A673 (cell line): ENCODE measurements around the gene GPR152. TPM values are rescaled to one million over a fixed set of nuclear protein-coding genes. Genes with fewer than 3 reads are reported as not detected.

Experiments
- BruUV-seq: library from RNA; stranded (reverse); fragments of 400-500 nt; replicated peaks from 2 replicates; lab custom pipeline; 2021; lab: Mats Ljungman, UMichigan
- CTCF ChIA-PET: fragments of 300-600 bp; sonication (Branson Sonifier 250); formaldehyde crosslinking; loops from one replicate; lab custom pipeline; 2022; ENCODE audit warnings: antibody characterized with exemption; lab: Charles Lee
- POLR2A ChIA-PET: fragments of 300-600 bp; sonication (Branson Sonifier 250); formaldehyde crosslinking; loops from one replicate; lab custom pipeline; 2022; ENCODE audit warnings: antibody characterized with exemption; ENCODE audit not compliant: low non-redundant PET; lab: Charles Lee
- DNase-seq: peaks from one replicate; pipeline ENCODE4 v3.0.0-alpha.2; 2015; ENCODE audit warnings: low spot score
- H3K27ac ChIP-seq: fragments of 200-600 bp; sonication (generic); 2 replicates; pipeline ENCODE4 v1.5.1; 2016; ENCODE audit warnings: mixed run types, low read depth, mild to moderate bottlenecking, mixed read lengths, antibody characterized with exemption, low read length; ENCODE audit not compliant: poor library complexity, severe bottlenecking
- H3K27me3 ChIP-seq: fragments of 200-600 bp; sonication (generic); replicated peaks from 2 replicates; pipeline ENCODE4 v1.6.1; 2017; ENCODE audit warnings: mixed run types, low read depth, mild to moderate bottlenecking, mixed read lengths, antibody characterized with exemption, low read length; ENCODE audit not compliant: insufficient read depth, poor library complexity
- H3K36me3 ChIP-seq: fragments of 200-600 bp; sonication (generic); 2 replicates; pipeline ENCODE4 v1.6.1; 2016; ENCODE audit warnings: mixed run types, mild to moderate bottlenecking, mixed read lengths, antibody characterized with exemption, low read length; ENCODE audit not compliant: insufficient read depth, poor library complexity, severe bottlenecking
- H3K4me1 ChIP-seq: fragments of 200-600 bp; sonication (generic); 2 replicates; pipeline ENCODE4 v1.6.1; 2017; ENCODE audit warnings: mixed run types, mild to moderate bottlenecking, mixed read lengths, antibody characterized with exemption, low read length; ENCODE audit not compliant: insufficient read depth, poor library complexity, severe bottlenecking
- H3K4me3 ChIP-seq: fragments of 200-600 bp; sonication (generic); 2 replicates; pipeline ENCODE4 v1.5.1; 2016; ENCODE audit warnings: low read depth, mixed run types, mild to moderate bottlenecking, mixed read lengths, low read length; ENCODE audit not compliant: poor library complexity, severe bottlenecking
- H3K9me3 ChIP-seq: fragments of 200-600 bp; sonication (generic); 2 replicates; pipeline ENCODE4 v1.6.1; 2016; ENCODE audit warnings: mixed run types, low read depth, mild to moderate bottlenecking, mixed read lengths, antibody characterized with exemption, low read length; ENCODE audit not compliant: poor library complexity, severe bottlenecking
- CTCF ChIP-seq: fragments of 300-800, 200-600 bp; sonication (generic); conservative IDR thresholded peaks from 2 replicates; pipeline ENCODE4 v1.5.1; 2017; ENCODE audit warnings: low read depth, mild to moderate bottlenecking, antibody characterized with exemption, low read length, moderate library complexity, mixed read lengths
- EZH2 ChIP-seq: fragments of 200-600 bp; sonication (generic); IDR thresholded peaks from 2 replicates; pipeline ENCODE4 v1.6.1; 2017; ENCODE audit warnings: borderline replicate concordance, low read depth, mild to moderate bottlenecking, mixed read lengths, antibody characterized with exemption, low read length; ENCODE audit not compliant: poor library complexity, severe bottlenecking
- intact Hi-C: fragments of 100-400 bp; cut with micrococcal nuclease; formaldehyde crosslinking; loops from one replicate; pipeline ENCODE4 v1.10.0; 2022; ENCODE audit not compliant: unreplicated experiment
- total RNA-seq: library from RNA; stranded (reverse); gene quantifications from 2 replicates; pipeline ENCODE4 v1.2.3, GENCODE V29; 2021

The GPR152 gene
- total RNA-seq, 1 experiment from 2014 or later = not detected

- TF ChIP-seq CTCF (no peak), EZH2 (no peak)
- intact Hi-C loops = no loop called here
- CTCF ChIA-PET = no interaction called here
- H3K9me3 ChIP-seq = no peaks in the 10 kb centered on the region
- no peak within 1 kb of the TSS for H3K4me3 ChIP-seq
- H3K4me1 ChIP-seq = no peaks in the 10 kb centered on the region
- H3K36me3 ChIP-seq = peaks cover 39% of the 10 kb centered on the region
- BruUV-seq = no TSS peak
- no peak for DNase-seq
- no peak within 1 kb of the TSS for H3K27ac ChIP-seq
- POLR2A ChIA-PET = no interaction called here
- H3K27me3 ChIP-seq = no peaks in the 10 kb centered on the region
These were observed 15.3 kb downstream of the GPR152 start, which contains the start of gene PTPRCAP for GRCh38 chr11:67437082-67437808. PTPRCAP (minus strand) TSS chr11:67437682; CDS start chr11:67437619, 63 bp downstream.

- Histone ChIP-seq H3K27me3 (no peaks in the 10 kb centered on the region), H3K27ac (no peak overlapping the region), H3K4me1 (no peaks in the 10 kb centered on the region), H3K4me3 (no peak overlapping the region), H3K9me3 (no peaks in the 10 kb centered on the region), H3K36me3 (peaks cover 39% of the 10 kb centered on the region)
- intact Hi-C loops = no loop called here
- CTCF ChIA-PET = no interaction called here
- no TSS peak for BruUV-seq
- POLR2A ChIA-PET = no interaction called here
- DNase-seq = no peak
- TF ChIP-seq CTCF (no peak), EZH2 (no peak)
These were observed 16.0 kb downstream of the GPR152 start for GRCh38 chr11:67436459-67437081.

- Histone ChIP-seq H3K36me3 (peaks cover 35% of the 10 kb centered on the region), H3K9me3 (no peaks in the 10 kb centered on the region), H3K27me3 (no peaks in the 10 kb centered on the region), H3K4me1 (no peaks in the 10 kb centered on the region), H3K4me3 (no peak overlapping the region), H3K27ac (no peak overlapping the region)
- DNase-seq = no peak
- ChIA-PET CTCF (no interaction called here), POLR2A (no interaction called here)
- no TSS peak for BruUV-seq
- intact Hi-C loops = no loop called here
- TF ChIP-seq CTCF (no peak), EZH2 (no peak)
These were observed 16.6 kb downstream of the GPR152 start for GRCh38 chr11:67435727-67436458.
